Right lobe of liver (tissue), 6 donors: ENCODE measurements around the gene LY6G6F. TPM values are rescaled to one million over a fixed set of nuclear protein-coding genes. Genes with fewer than 3 reads are reported as not detected.
A peak's percentile ranks its signal among the peaks of the same experiment; 100 is the strongest.

Source experiments
- ATAC-seq, 4 donors: fragments of 200-7000 bp; cut with Tn5 transposase; one replicate each; pipeline ENCODE4 v1.9.1; 2020; ENCODE audit warnings: mild to moderate bottlenecking in 4 of 4, moderate library complexity in 4 of 4
- DNase-seq, 3 donors: peaks; one replicate each; pipeline ENCODE4 v3.0.0-alpha.2; 2020
- H3K27ac ChIP-seq, 3 donors: fragments of 200-600 bp; one replicate each; pipeline ENCODE4 v1.8.0; 2022
- H3K27me3 ChIP-seq, 2 donors: fragments of 200-600 bp; one replicate each; pipeline ENCODE4 v1.8.0; 2022
- H3K36me3 ChIP-seq, 4 donors: fragments of 200-600 bp; sonication (generic) in 1 of 4; one replicate each; pipeline versions ENCODE4 v1.5.1 to v1.8.0; 2017 to 2022; ENCODE audit warnings: control low read depth in 1 of 4
- H3K4me1 ChIP-seq, 4 donors: fragments of 200-600 bp; sonication (generic) in 1 of 4; one replicate each; pipeline versions ENCODE4 v1.5.1 to v1.8.0; 2017 to 2022; ENCODE audit warnings: control low read depth in 1 of 4
- H3K4me3 ChIP-seq, 3 donors: fragments of 200-600 bp; one replicate each; pipeline ENCODE4 v1.8.0; 2022
- H3K9me3 ChIP-seq, 4 donors: fragments of 200-600 bp; sonication (generic) in 1 of 4; one replicate each; pipeline versions ENCODE4 v1.5.1 to v1.8.0; 2017 to 2022; ENCODE audit warnings: control low read depth in 1 of 4
- CTCF ChIP-seq, 4 donors: fragments of 200-600 bp in 3 of 4; fragments of 450-650 bp in 1 of 4; IDR thresholded peaks; one replicate each; pipeline versions ENCODE4 v1.5.1 to v1.8.0; 2016 to 2022; ENCODE audit warnings: antibody characterized with exemption in 4 of 4, mild to moderate bottlenecking in 2 of 4
- POLR2A ChIP-seq: fragments of 450-650 bp; IDR thresholded peaks from one replicate; pipeline ENCODE4 v1.6.1; 2017; ENCODE audit warnings: antibody characterized with exemption, mild to moderate bottlenecking
- WGBS: methylation state at CpG from one replicate; pipeline ENCODE4 v1.1.6; 2018; ENCODE audit warnings: low coverage, low lambda C conversion rate; ENCODE audit not compliant: insufficient coverage; ENCODE audit errors: missing lambda C conversion rate; 5-methylcytosine and 5-hydroxymethylcytosine counted together
- intact Hi-C, 2 donors: fragments of 100-400 bp; cut with DNase I; formaldehyde crosslinking; loops; one replicate each; pipeline versions ENCODE4 v1.11.2 to v1.14.1; 2022
- total RNA-seq, 6 experiments: library from RNA; depleted of rRNA in 2 of 6; stranded (reverse); fragments of >200 nt in 2 of 6; fragmentation: NEBNext Ultra II Directional in 3 of 6; extraction: Animal tissue kit (Norgen Biotek cat#: 25700) in 3 of 6; gene quantifications; one replicate each; pipeline versions ENCODE4 v1.1.0 to v1.2.4, GENCODE V29; 2016 to 2023
- donor health status: DM: no; HTN: yes; CAD: no.
- donor health status: DM: no; HTN: no; CAD: no.
- donor health status: DM: no; HTN: no; CAD: no.
- donor health status: DM: no; HTN: yes; CAD: no.
- donor health status: DM: no; HTN: yes; CAD: no.

Gene LY6G6F
- total RNA-seq, 6 experiments from 2014 or later: not detected

GRCh38 chr6:31737991-31738979 is 31.6 kb downstream of the LY6G6F start:
- intact Hi-C loops: no loop called here
- peak; percentile 8 to 45 (median 27) for ATAC-seq
- DNase-seq: peak; percentile 62 to 68 (median 63)
- H3K4me1 ChIP-seq: peaks cover 0 to 42% (median 5%) of the 10 kb centered on the region in 4 donors
- WGBS: 2% methylated on average over 6 of the region's 6 CpGs
- H3K27me3 ChIP-seq: no peaks in the 10 kb centered on the region
- H3K9me3 ChIP-seq: no peaks in the 10 kb centered on the region
- H3K4me3 ChIP-seq: peak overlapping the region in 1 of 3 donors; percentile 65
- TF ChIP-seq POLR2A (no peak), CTCF (IDR thresholded peaks at IDR 0.05) (peak in 3 of 4 donors; percentile 2 to 39 (median 9))
- H3K27ac ChIP-seq: peak overlapping the region; percentile 87 to 97 (median 93)
- peaks cover 0 to 8% (median 4%) of the 10 kb centered on the region in 4 donors for H3K36me3 ChIP-seq

- peak within 1 kb of the TSS; percentile 87 to 97 (median 93) for H3K27ac ChIP-seq
- H3K4me3 ChIP-seq: peak within 1 kb of the TSS; percentile 65 to 79 (median 76)
- peaks cover 0 to 42% (median 5%) of the 10 kb centered on the region in 4 donors for H3K4me1 ChIP-seq
- peak; percentile 97 to 99 (median 99) for DNase-seq
- intact Hi-C loops: no loop called here
- H3K9me3 ChIP-seq: no peaks in the 10 kb centered on the region
- 0% methylated on average over 44 of the region's 58 CpGs for WGBS
- ATAC-seq: peak; percentile 76 to 92 (median 87)
- no peaks in the 10 kb centered on the region for H3K27me3 ChIP-seq
- TF ChIP-seq POLR2A (peak; percentile 50), CTCF (IDR thresholded peaks at IDR 0.05) (no peak)
- H3K36me3 ChIP-seq: no peaks in the 10 kb centered on the region
Observed at GRCh38 chr6:31739639-31740396, 33.2 kb downstream of the LY6G6F start, which contains the start of gene MSH5. Gene MSH5 (plus strand): TSS chr6:31740005. CDS start chr6:31740467, 462 bp downstream.

GRCh38 chr6:31740397-31741223 is 33.9 kb downstream of the LY6G6F start:
- peak in 2 of 3 donors; percentile 43 to 63 for DNase-seq
- WGBS: 23% methylated on average over 24 of the region's 29 CpGs
- H3K4me1 ChIP-seq: peaks cover 0 to 37% (median 5%) of the 10 kb centered on the region in 4 donors
- H3K27me3 ChIP-seq: no peaks in the 10 kb centered on the region
- H3K27ac ChIP-seq: peak overlapping the region; percentile 16 to 76 (median 50)
- ATAC-seq: no peak
- H3K4me3 ChIP-seq: peak overlapping the region; percentile 65 to 79 (median 76)
- TF ChIP-seq POLR2A: no peak
- TF ChIP-seq CTCF (IDR thresholded peaks at IDR 0.05): no peak
- intact Hi-C loops: no loop called here
- no peaks in the 10 kb centered on the region for H3K9me3 ChIP-seq
- no peaks in the 10 kb centered on the region for H3K36me3 ChIP-seq

GRCh38 chr6:31741815-31742214 is 35.1 kb downstream of the LY6G6F start:
- ATAC-seq (no peak), DNase-seq (no peak)
- H3K27ac ChIP-seq: no peak overlapping the region
- TF ChIP-seq CTCF (IDR thresholded peaks at IDR 0.05) (no peak), POLR2A (no peak)
- intact Hi-C loops: no loop called here
- WGBS: 74% methylated on average over 2 of the region's 2 CpGs
- H3K9me3 ChIP-seq: no peaks in the 10 kb centered on the region
- no peak overlapping the region for H3K4me3 ChIP-seq
- H3K36me3 ChIP-seq: no peaks in the 10 kb centered on the region
- H3K4me1 ChIP-seq: peaks cover 0 to 32% (median 4%) of the 10 kb centered on the region in 4 donors
- H3K27me3 ChIP-seq: no peaks in the 10 kb centered on the region
